KG1 (cell line): Measurements from ENCODE around the gene PITX2.
"Not testable (repeated sequence)": the region's sequence is repeated elsewhere in the genome, so short reads cannot be mapped to it uniquely, and the experiment has no call there.

Experiments
- DNase-seq: peaks from one replicate; lab custom pipeline; 2025; lab: John Stamatoyannopoulos, UW

The PITX2 gene

GRCh38 chr4:110610940-110611831 is 11.7 kb downstream of the PITX2 start:
- DNase-seq: no peak

- DNase-seq: no peak
These were observed 12.3 kb downstream of the PITX2 start for GRCh38 chr4:110610620-110610939.

GRCh38 chr4:110609044-110609750 is 13.7 kb downstream of the PITX2 start:
- DNase-seq: no peak

GRCh38 chr4:110605077-110605476 is 17.8 kb downstream of the PITX2 start:
- DNase-seq: no peak

- DNase-seq: no peak
These were observed 20.8 kb downstream of the PITX2 start for GRCh38 chr4:110602061-110602460.

- DNase-seq: no peak
These were observed 25.3 kb downstream of the PITX2 start for GRCh38 chr4:110597582-110597981.

GRCh38 chr4:110596431-110596830 is 26.4 kb downstream of the PITX2 start:
- DNase-seq: no peak

- DNase-seq: no peak
These were observed 27.3 kb downstream of the PITX2 start for GRCh38 chr4:110595583-110595982.

- DNase-seq: no peak
These were observed 33.6 kb downstream of the PITX2 start for GRCh38 chr4:110589297-110589696.

GRCh38 chr4:110587666-110588285 is 35.1 kb downstream of the PITX2 start:
- no peak for DNase-seq

GRCh38 chr4:110586131-110586850 is 36.6 kb downstream of the PITX2 start:
- peak; percentile 2 for DNase-seq

GRCh38 chr4:110576696-110577095 is 46.2 kb downstream of the PITX2 start:
- not testable (repeated sequence) for DNase-seq
